ENCODE data around the gene FYN.

DNA sequence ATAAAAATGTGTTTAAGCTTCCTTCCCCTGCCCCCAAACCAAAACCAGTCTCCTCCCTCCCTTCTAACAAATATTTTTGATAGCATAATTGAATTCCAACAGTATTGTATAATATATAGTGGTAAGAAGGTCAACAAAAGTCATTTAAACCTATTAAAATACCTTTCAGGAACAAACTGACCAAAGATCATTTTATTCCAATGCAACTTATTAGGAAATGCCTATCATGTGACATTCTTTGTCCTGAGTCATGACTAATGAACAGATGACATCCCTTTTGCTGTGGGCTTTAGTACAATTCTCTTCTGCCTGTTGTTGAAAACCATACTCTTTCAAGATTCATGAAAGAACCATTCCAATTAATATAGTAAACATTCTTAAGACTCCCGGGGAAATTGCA lies 216.1 kb downstream of the FYN start:
- TF ChIP-seq EZH2 (IDR thresholded peaks at IDR 0.05) (no peak), POLR2AphosphoS5 (IDR thresholded peaks at IDR 0.05; ENCODE audit: borderline replicate concordance, low read depth, low read length) (no peak), FOXP2 (optimal IDR thresholded peaks at IDR 0.05; ENCODE audit: control extremely low read depth, extremely low read length, insufficient read depth) (no peak)
